ENCODE results near the gene STAG1. TPM values are rescaled to one million over a fixed set of nuclear protein-coding genes. Genes with fewer than 3 reads are reported as not detected.

The STAG1 gene
- total RNA-seq, 1 experiment from 2014 or later = 34.6 TPM

DNA sequence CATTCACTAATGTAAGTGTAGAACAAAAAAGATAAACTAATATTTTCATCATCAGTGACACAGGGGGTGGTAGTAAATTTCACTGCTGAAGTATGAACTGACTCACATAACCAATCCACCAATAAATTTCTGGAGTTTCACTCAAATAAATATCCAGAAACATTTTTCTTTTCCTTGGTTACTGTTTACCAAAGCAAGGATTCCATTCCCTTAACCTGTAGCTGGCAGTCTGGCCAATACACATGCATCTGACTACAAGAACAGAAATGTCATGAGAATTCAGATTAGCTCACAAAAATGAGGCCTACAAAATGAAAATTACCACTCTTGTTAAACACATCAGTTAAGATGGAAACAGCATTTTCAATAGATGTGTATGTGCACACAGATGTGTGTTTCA is 80.3 kb downstream of the STAG1 start:
- peaks cover 0 to 6% (median 0%) of the 10 kb centered on the region in 3 experiments; a peak in 1 of 7 replicates for H3K36me3 Mint-ChIP-seq (ENCODE audit: insufficient read depth in 1 of 3, low read depth in 3 of 3)
- Histone ChIP-seq H2AFZ (ENCODE audit: low read length) (no peak overlapping the region), H3K79me1 (ENCODE audit: insufficient read depth, low read depth, low read length, poor library complexity, severe bottlenecking) (no peaks in the 10 kb centered on the region), H4K20me1 (ENCODE audit: control insufficient read depth, insufficient read depth, insufficient read length) (no peaks in the 10 kb centered on the region), H2BK20ac (ENCODE audit: low read depth, low read length, poor library complexity, severe bottlenecking) (no peak overlapping the region), H3K27me3 (ENCODE audit: insufficient read depth, low read length) (no peaks in the 10 kb centered on the region), H3K27ac (ENCODE audit: insufficient read length, low read depth, low read length) (no peak overlapping the region), H3K79me2 (ENCODE audit: insufficient read depth, low read length) (peaks cover 3% of the 10 kb centered on the region; the same call in 1 of the 2 replicates), H2BK15ac (ENCODE audit: low read depth, low read length) (no peak overlapping the region), H4K5ac (ENCODE audit: insufficient read length, low read depth, low read length) (no peak overlapping the region), H3T11ph (ENCODE audit: low read length) (no peak overlapping the region), H2BK12ac (ENCODE audit: insufficient read length, low read depth, low read length) (no peak overlapping the region), H3K23ac (ENCODE audit: insufficient read length, low read depth, low read length) (no peak overlapping the region), H3K14ac (ENCODE audit: insufficient read depth, low read length) (no peak overlapping the region), H3K23me2 (ENCODE audit: insufficient read length, low read depth, low read length, poor library complexity, severe bottlenecking) (no peaks in the 10 kb centered on the region), H3K18ac (ENCODE audit: insufficient read length, low read depth, low read length) (no peak overlapping the region), H2BK120ac (ENCODE audit: low read depth, low read length, poor library complexity, severe bottlenecking) (no peak overlapping the region), H4K8ac (replicated peaks; ENCODE audit: insufficient read length, low read depth, low read length) (no peak overlapping the region), H3K4me2 (ENCODE audit: insufficient read depth, insufficient read length, low read length) (no peak overlapping the region), H3K9me3 (ENCODE audit: control insufficient read depth, low read depth, low read length) (no peaks in the 10 kb centered on the region), H4K91ac (ENCODE audit: insufficient read length, low read depth, low read length) (no peak overlapping the region), H3K4ac (ENCODE audit: low read depth, low read length) (no peak overlapping the region), H2AK5ac (ENCODE audit: insufficient read length, low read length) (no peak overlapping the region), H3K9ac (ENCODE audit: extremely low read depth, insufficient read length, low read length) (no peak overlapping the region), H2BK5ac (ENCODE audit: insufficient read length, low read length) (no peak overlapping the region), H3K4me1 (ENCODE audit: insufficient read depth, low read length) (no peaks in the 10 kb centered on the region), H3K56ac (ENCODE audit: insufficient read length, low read depth, low read length) (no peak overlapping the region)
- H3K4me3 Mint-ChIP-seq = no peak overlapping the region
- H3K27me3 Mint-ChIP-seq (ENCODE audit: low read depth) = no peaks in the 10 kb centered on the region
- H3K4me1 Mint-ChIP-seq = no peaks in the 10 kb centered on the region; a peak in 1 of 4 replicates
- no peak for DNase-seq
- no peaks in the 10 kb centered on the region; a peak in 1 of 5 replicates for H3K9me3 Mint-ChIP-seq
- H3K27ac Mint-ChIP-seq = no peak overlapping the region
- TF ChIP-seq CTCF (conservative IDR thresholded peaks at IDR 0.05) = no peak

Data from H9 (cell line).